B cell (primary cell): Measurements from ENCODE around the gene ATP6V0E1.

Experiments used
- EZH2 ChIP-seq: IDR thresholded peaks from 2 replicates; pipeline ENCODE4 v1.6.1; 2012; ENCODE audit warnings: borderline replicate concordance, low read depth, mild to moderate bottlenecking, moderate library complexity, low read length; ENCODE audit not compliant: insufficient read depth, poor library complexity, severe bottlenecking
- TF ChIP-seq, protein P1 (sequence below): fragments of 200-600 bp; IDR thresholded peaks from one replicate; pipeline ENCODE4 v1.8.0; 2022; ENCODE audit warnings: antibody characterized with exemption, mild to moderate bottlenecking

DNA sequence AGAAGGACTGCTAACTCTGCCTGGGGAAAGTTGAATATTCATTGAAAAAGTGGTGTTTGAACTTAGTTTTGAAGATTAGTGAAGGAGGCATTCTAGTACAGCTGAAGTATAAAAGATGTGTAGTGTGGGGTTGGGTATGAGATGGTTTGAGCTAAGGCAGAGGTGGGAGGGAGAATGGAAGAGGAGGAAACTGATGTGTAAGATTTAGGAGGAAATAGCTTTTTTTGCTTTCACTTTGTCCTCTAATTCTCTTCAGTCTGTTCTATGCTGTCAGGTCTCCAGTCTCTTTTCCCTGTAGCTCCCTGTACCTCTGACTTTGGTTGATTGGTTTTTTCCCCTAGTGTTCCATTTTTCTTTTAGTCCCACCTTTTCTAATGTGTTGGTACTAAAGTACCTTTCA, 81.6 kb downstream of the ATP6V0E1 start:
- TF ChIP-seq, protein P1, sequence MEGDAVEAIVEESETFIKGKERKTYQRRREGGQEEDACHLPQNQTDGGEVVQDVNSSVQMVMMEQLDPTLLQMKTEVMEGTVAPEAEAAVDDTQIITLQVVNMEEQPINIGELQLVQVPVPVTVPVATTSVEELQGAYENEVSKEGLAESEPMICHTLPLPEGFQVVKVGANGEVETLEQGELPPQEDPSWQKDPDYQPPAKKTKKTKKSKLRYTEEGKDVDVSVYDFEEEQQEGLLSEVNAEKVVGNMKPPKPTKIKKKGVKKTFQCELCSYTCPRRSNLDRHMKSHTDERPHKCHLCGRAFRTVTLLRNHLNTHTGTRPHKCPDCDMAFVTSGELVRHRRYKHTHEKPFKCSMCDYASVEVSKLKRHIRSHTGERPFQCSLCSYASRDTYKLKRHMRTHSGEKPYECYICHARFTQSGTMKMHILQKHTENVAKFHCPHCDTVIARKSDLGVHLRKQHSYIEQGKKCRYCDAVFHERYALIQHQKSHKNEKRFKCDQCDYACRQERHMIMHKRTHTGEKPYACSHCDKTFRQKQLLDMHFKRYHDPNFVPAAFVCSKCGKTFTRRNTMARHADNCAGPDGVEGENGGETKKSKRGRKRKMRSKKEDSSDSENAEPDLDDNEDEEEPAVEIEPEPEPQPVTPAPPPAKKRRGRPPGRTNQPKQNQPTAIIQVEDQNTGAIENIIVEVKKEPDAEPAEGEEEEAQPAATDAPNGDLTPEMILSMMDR = no peak
- TF ChIP-seq EZH2 = no peak
